HG03439 (cell line): ENCODE data around the gene S100A5.
"Not testable (repeated sequence)": the region's sequence is repeated elsewhere in the genome, so short reads cannot be mapped to it uniquely, and the experiment has no call there.

Experiments
- ATAC-seq: cut with Tn5 transposase; IDR thresholded peaks from one replicate; pipeline ENCODE4 v1.9.1; 2021; ENCODE audit warnings: mild to moderate bottlenecking, moderate library complexity; ENCODE audit not compliant: unreplicated experiment

Gene S100A5

DNA sequence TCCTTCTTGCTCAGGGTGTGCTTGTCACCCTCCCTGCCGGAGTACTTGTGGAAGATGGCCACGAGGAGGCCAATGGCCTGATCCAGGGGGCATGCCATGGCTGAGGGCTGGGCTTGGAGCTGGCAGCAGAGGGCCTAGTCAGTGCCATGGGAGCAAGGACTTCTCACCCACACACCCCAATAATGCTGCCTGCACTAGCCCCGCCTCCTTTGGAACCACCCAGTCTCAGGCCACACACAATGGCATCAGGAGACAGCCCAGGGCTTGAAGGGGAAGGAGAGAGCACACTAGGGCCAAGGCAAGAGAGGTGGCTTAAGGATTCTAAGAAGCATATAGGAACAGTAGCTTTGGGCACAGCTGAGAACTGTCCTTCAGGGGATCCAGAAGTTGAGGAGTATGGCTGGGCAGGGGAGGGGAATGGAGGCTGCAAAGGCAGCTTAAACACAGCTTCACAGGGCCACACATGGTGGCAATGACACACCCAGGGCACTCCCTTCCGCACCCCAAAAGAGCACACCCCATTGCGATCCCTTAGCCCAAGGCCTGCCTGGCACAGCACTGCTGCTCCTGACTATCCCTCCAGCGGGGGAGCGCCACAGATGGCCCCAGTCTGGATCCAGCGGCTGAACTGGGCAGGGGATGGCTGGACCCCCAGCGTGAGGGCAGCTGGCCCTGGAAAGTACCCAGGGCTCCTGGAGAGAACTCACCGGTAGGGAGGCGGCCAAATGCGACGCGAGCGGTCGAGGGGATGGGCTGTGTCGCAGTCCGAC lies 5.3 kb downstream of the S100A5 start, which contains the start of gene S100A6:
Gene S100A6 (minus strand): TSS at position 750 of the 770 bp plus-strand sequence. CDS start 652 bp downstream, at position 98.
- ATAC-seq, result no peak

DNA sequence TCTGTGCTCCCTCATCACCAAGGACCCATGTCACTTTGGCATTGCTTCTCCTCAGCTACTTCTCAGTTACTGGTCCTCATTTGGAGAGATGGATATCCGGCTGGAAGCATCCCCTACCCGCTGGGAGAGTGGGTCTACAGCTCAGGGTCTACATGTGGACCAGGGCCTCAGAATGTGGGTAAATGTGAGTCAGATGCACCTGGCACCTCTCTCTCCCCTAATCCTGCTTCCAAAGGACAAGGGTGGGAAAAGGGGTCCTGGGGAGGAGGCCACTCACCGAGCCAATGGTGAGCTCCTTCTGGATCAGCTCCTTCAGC lies 5.9 kb downstream of the S100A5 start:
- ATAC-seq, result no peak

DNA sequence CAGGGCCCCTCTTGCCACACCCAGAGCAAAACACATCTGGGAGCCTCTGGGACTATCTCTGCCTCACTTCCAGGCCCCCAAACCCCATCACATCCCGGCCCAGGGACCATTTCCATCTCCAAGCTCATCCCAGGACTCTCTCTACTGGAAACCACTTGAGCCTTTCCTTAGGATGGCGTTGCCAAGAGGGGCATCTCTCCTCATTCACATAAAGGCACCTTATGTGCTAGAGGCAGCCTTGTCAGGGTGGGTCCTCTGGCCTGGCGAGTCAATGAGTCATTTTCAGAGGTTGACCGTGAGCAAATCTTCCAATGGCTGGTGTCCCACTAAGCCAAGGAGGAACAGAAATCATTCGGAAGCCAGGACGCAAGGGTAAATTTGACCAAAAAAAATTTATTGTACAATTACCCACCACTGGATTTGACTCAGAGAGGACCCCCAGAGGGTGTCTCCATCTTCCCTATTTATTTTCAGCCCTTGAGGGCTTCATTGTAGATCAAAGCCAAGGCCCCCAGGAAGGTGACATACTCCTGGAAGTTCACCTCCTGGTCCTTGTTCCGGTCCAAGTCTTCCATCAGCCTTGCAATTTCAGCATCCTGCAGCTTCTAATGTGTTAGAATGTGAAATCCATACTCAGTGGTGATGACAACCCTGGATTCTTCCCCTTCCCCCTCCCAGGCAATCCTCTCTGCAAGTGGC lies 6.4 kb downstream of the S100A5 start:
- no peak for ATAC-seq

DNA sequence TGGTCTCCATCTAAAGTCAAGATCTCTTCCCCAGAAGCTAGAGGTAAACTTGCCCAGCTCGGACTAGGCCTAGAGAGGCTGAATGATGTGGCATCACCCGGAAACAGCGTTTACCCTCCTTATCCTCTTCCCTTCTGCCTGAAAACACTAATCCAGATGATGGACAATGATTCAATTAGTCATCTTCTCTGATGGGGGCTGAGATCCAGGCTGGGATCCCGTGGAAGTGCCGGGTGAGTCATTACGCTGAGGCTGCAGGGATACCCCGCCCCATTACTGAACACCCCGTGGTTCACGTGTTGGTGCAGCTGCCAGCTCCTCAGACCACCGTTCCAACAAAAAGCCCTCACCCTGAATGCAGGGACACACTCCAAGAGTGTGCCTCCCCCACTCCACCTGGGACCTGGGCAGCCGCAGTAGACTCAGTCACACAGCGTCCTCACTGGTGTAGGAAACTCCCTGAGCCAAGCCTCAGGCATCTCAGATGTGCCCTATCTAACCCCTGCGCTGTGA lies 7.0 kb downstream of the S100A5 start:
- ATAC-seq, result no peak

DNA sequence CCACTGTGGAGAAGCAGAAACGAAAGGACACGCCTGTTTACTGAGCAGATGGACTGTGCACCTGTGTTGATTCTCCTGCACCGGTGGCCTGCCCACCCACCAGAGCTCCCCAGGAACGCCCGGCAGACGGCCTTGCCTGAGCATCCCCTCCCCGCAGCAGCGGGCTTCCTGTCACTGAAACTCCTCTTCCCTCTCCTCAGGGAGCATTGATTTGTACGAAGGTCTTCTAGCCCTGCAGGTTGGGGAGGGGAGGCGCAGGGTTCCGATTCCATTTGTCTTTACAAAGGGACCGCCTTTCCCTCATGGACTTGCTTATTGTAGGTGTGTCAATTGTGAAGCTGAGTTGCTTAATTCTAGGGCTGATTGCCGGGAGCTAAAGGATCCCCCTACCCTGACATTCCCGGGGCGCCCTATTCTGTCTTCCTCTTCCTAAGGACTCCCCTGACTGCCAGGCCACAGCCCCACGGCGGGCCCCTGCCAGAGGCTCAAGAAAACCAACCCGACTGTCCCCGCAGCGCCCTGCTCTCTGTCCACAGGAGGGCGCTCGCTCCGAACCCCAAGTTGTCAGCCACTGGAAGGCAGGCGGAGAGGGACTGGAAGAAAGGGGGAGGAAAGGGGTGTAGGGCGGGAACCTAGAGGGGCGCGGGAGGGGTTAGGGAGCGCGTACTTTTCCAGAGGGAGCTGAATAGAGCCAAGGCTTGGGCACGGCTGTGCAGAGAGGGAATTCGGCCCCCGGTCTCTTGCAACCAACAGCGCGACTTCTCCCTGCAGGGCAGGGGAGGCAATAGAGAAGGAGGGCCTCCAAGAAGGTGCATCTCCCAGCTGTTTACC lies 7.8 kb downstream of the S100A5 start:
- ATAC-seq, result no peak

DNA sequence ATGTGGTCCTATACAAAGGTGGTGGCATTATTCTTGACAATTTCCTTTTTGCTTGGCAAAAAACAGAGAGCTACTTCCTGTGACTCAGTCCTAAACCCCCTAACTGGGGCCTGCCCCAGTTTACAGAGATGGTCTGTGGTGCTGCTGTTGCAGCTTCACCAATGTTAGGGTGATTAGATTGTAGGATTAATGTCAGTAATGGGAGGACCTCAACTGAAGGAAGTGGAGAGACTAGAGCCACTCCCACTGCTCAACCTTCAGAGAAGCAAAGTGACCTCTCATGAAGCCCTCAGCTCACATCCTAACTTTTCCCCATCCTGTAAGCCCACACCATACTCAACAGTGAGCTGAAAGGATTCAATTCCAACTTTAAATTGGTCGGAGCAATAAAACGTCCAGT lies 8.6 kb downstream of the S100A5 start:
- no peak for ATAC-seq

DNA sequence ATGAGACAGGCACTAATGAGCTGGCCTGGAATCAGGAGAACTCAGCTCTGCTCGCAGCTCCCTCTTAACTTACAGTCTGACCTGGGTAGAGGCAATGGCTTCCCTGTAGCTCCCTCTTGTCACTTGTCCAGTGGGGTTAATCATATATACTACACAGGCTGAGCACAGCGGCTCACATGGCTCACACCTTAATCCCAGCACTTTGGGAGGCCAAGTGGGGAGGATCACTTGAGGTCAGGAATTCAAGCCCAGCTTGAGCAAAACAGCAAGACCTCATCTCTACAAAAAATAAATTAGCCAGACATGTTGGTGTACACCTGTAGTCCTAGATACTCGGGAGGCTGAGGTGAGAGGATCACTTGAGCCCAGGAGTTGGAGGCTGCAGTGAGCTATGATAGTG lies 9.1 kb downstream of the S100A5 start:
- ATAC-seq, result no peak

DNA sequence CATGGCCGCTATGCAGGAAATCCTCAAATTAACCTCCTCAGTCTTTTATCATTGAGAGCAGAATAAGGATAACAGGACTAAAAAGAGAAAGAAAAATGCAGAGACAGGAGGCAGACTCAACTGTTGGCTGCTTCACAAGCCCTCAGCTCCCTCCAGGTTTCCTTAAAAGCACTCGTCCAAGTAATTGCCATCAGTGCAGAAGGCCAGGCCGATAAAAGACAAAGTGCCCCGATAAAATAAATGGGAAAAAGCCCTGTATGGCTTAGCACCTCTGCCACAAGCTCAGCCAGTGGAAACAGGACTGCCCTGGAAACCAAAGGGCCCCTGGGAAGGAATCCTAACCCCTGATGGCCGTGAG lies 13.1 kb downstream of the S100A5 start:
- no peak for ATAC-seq

DNA sequence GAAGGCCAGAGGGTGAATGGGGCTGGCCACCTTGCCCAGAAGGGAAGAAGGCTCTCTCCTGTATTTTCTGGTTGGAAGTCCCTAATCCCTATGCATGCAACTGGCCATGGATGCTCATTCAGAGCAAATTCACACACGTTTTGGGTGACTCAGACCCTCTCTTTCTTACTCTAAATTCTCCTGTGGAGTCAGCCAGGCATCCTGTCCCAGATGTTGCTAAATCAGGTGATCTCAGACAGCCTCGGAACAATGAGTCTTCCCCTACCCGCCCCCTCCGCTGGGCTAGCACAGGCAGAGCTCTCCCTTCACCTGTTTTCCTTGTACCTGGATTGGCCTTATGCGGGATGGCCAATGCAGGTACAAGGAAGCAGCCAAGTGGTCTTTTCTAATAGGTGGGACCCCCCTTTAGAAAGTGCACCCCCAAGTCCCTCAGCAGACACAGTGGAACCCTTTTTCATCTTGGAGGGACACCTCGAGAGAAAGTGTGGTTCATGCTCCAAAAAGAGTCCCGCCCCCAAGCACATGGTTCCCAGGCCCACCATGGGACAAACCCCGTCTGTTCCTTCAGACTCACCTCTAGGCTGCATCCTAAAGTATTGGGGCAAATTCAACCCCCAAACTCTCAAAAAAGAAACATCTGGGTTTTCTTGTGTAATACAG lies 13.6 kb downstream of the S100A5 start:
- ATAC-seq, result no peak

DNA sequence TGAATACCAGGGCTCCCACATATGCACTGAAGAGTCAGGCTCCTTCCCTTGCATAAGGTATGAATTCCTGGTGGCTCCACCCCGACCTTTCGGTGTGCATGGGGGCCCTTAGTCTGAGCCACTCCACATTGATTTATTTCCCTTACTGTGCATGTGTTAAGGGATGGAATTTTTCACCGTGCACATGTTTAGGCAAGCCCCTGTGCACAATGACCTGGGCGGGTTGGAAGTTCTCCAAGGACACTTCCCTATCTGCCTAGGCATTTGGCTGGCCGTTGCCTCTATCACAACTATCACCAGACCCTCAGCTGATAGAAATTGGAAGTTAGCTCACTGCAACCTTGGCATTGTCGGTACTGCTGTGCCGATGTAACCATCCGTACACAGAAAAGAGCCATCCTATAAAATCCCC lies 14.6 kb downstream of the S100A5 start:
- ATAC-seq, result no peak

DNA sequence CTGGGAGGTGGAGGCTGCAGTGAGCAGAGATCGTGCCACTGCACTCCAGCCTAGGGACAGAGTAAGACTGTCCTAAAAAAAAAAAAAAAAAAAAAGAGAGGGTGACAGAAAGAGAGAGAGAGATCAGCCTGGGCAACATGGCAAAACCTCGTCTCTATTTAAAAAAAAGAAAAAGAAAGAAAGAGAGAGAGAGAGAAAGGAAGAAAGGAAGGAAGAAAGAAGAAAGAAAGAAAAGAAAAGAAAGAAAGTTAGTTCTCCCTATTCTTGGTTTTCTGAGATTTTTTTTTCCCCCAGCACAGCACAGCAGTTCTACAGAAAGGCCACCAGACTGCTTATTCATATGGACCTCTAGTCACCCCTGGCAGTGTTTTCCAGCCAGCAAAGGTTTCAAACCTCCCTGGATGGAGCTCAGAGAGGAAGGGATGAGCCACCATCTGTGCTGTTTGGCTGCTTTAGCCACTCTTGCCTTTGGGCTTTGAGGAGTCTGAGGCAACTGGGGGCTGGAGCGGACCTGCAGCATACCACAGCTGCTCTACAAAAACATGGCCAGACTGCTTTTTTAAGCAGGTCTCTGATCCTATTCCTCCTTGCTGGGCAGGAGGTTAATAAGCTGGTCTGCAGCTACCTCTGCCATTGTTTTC lies 15.5 kb downstream of the S100A5 start:
- no peak for ATAC-seq

DNA sequence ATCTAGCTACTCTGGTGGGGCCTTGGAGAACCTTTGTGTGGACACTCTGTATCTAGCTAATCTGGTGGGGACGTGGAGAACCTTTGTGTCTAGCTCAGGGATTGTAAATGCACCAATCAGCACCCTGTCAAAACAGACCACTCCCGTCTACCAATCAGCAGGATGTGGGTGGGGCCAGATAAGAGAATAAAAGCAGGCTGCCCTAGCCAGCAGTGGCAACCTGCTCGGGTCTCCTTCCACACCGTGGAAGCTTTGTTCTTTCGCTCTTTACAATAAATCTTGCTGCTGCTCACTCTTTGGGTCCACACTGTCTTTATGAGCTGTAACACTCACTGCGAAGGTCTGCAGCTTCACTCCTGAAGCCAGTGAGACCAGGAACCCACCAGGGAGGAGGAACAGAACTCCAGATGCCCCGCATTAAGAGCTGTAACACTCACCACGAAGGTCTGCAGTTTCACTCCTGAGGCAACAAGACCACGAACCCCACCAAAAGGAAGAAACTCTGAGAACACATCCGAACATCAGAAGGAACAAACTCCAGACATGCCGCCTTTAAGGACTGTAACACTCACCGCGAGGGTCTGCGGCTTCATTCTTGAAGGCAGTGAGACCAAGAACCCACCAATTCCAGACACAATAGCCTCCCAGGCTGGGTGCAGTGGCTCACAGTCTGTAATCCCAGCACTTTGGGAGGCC lies 18.2 kb downstream of the S100A5 start:
- not testable (repeated sequence) for ATAC-seq

DNA sequence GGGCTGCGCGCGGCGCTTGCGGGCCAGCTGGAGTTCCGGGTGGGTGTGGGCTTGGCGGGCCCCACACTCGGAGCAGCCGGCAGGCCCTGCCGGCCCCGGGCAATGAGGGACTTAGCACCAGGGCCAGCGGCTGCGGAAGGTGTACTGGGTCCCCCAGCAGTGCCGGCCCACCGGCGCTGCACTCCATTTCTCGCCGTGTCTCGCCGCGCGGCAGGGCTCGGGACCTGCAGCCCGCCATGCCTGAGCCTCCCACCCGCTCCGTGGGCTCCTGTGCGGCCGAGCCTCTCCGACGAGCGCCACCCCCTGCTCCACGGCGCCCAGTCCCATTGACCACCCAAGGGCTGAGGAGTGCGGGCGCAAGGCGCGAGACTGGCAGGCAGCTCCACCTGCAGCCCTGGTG lies 18.9 kb downstream of the S100A5 start:
- ATAC-seq, result not testable (repeated sequence)

DNA sequence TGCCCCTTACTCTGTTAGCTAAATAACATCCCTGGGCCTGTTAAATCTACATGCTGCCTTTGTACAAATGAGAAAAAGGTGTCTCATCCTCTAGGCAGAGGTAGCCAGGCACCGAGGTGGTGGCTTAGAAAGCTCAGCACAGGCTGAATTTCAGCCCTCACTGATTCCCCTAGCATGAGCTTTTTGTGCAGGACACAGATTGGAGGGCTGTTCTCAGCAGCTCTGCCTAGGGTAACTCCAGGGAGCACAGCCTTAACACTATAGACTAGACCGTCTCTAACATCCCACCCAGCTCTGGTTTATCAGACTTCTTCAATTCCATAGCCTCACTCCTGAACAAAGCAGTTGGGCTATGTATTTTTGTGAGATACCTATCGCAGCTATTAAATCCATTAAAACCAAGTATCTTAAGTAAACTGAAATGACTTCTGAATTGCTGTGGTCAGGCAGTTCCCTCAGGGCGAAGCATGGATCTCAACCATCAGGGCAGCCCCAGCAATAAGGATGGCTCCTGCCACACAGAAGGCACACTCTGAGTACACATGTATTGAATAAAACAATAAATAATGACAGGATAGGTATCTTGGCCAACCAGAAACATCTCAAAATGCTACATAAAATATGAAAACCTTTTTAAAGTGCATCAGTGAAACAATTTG lies 19.8 kb downstream of the S100A5 start:
- ATAC-seq, result no peak

DNA sequence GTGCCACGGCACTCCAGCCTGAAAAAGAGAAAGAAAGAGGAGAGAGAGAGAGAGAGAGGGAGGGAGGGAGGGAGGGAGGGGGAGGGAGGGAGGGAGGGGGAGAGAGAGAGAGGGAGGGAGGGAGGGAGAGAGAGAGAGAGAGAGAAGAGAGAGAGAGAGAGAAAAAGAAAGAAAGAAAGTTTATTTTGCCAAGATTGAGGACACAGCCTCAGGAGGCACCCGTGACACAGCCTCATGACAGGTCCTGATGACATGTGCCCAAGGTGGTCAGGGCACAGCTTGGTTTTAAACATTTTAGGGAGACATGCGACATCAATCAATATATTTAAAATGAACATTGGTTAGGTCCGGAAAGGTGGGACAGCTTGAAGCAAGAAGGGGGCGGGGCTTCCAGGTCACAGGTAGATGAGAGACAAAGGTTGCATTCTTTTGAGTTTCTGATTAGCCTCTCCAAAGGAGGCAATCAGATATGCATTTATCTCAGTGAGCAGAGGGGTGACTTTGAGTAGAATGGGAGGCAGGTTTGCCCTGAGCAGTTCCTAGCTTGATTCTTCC lies 20.5 kb downstream of the S100A5 start:
- not testable (repeated sequence) for ATAC-seq

DNA sequence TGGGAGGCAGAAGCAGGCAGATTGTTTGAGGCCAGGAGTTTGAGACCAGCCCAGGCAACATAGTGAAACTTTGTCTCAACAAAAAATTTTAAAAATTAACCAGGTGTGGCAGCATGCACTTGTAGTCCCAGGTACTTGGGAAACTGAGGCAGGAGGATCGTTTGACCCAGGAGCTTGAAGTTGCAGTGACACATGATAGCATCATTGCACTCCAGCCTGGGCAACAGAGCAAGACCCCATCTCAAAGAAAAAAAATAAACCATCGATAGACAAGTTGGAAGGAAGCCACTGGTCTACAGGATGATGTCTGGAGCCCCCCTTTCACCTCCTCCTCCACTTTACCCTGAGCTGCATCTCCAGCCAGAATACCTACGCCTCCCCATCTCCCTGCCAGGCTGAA lies 21.5 kb downstream of the S100A5 start:
- no peak for ATAC-seq

DNA sequence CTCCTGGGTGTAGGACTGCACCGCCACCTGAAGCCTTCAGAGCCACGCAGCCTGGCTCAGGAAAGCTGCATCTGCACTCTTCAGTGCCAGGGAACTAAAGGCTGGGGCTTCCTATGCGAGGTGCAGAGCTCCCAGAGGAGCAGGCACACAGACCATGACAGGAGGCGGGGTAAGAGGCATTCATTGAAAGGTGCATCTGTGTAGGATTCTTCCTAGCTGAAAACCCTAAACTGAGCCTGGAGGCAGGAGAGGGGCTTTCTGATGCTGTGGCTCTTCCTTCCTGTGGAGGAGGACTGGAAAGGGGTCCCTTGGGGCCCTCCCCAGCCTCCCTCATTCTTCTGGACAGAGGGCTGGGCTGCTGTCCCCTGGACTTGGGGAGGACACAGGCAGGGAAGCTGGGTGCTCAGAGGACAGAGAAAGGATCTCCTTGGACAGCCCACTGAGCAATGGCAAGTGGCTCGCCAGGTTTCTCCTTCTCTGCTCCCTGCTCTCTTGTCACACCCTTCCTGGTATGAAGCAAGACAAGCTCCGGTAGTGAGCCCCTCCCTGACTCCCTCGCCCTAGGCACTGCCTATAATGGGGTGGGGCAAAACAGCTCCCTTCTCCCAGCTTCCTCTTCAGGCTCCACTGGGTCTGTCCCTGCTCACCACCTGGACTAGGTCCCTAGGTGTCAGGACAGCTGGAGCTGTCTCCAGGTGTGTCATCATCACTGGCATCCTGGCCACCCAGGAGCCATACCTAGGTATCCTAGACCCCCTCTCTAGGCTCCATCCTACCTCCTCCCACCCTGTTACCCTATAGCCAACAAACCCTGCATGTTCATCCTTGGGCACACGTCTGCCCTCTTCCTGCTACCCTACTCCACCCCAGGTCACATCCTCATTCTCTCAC lies 25.0 kb downstream of the S100A5 start:
- ATAC-seq, result no peak

DNA sequence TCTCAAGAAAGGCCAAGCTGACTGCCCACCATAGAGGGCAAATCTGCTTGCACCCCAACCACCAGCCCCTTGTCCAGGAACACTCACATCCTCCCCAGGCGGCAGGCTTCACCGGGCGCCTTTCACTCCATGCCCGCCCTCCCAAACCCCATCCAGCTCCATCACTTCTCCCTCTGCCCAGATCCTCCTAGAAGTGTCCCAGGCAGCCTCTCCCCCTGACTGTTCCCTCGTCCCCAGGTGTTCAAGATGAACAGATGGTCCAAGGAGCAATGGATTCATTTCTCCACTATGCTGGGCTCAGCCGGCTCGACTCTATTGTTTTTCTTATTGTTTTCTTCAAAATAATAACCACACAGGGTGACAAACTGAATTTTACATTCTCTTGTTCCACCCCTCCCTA lies 27.1 kb downstream of the S100A5 start:
- no peak for ATAC-seq
